Spleen (tissue), 11 donors: ENCODE measurements around the gene RANBP9. TPM values are rescaled to one million over a fixed set of nuclear protein-coding genes. Genes with fewer than 3 reads are reported as not detected.

ENCODE experiments used
- DNase-seq: peaks from one replicate; pipeline ENCODE4 v3.0.0-alpha.2; 2020
- H3K27ac ChIP-seq, 8 donors: fragments of 200-600 bp; sonication (generic) in 7 of 8; 1 replicate in 4 of 8; 2 replicates in 4 of 8; pipeline versions ENCODE4 v1.5.0 to v1.8.0; 2016 to 2021; ENCODE audit warnings: inconsistent platforms in 4 of 8, mild to moderate bottlenecking in 4 of 8, moderate library complexity in 1 of 8
- H3K27me3 ChIP-seq, 7 donors: fragments of 200-600 bp; sonication (generic) in 6 of 7; replicated peaks in 1 of 7; 1 replicate in 4 of 7; 2 replicates in 3 of 7; pipeline versions ENCODE4 v1.5.0 to v1.8.0; 2016 to 2021; ENCODE audit warnings: inconsistent platforms in 3 of 7, mild to moderate bottlenecking in 1 of 7
- H3K36me3 ChIP-seq, 6 donors: fragments of 200-600 bp; sonication (generic) in 5 of 6; 1 replicate in 4 of 6; 2 replicates in 2 of 6; pipeline versions ENCODE4 v1.5.0 to v1.8.0; 2016 to 2021; ENCODE audit warnings: inconsistent platforms in 2 of 6
- H3K4me1 ChIP-seq, 6 donors: fragments of 200-600 bp; sonication (generic) in 5 of 6; 1 replicate in 3 of 6; 2 replicates in 3 of 6; pipeline versions ENCODE4 v1.5.0 to v1.8.0; 2016 to 2021; ENCODE audit warnings: inconsistent platforms in 3 of 6
- H3K4me3 ChIP-seq, 8 donors: fragments of 200-600 bp; sonication (generic) in 7 of 8; 1 replicate in 4 of 8; 2 replicates in 4 of 8; pipeline versions ENCODE4 v1.5.0 to v1.8.0; 2016 to 2021; ENCODE audit warnings: inconsistent platforms in 4 of 8, mild to moderate bottlenecking in 4 of 8, moderate library complexity in 2 of 8
- H3K9me3 ChIP-seq, 8 donors: fragments of 200-600 bp; sonication (generic) in 7 of 8; 1 replicate in 4 of 8; 2 replicates in 4 of 8; pipeline versions ENCODE4 v1.5.0 to v1.8.0; 2016 to 2021; ENCODE audit warnings: inconsistent platforms in 4 of 8
- POLR2A ChIP-seq, 3 donors: fragments of 450-650 bp; IDR thresholded peaks; one replicate each; pipeline ENCODE4 v1.5.1; 2017; ENCODE audit warnings: antibody characterized with exemption in 3 of 3, mild to moderate bottlenecking in 1 of 3
- POLR2AphosphoS5 ChIP-seq, 3 donors: sonication (generic); formaldehyde crosslinking; IDR thresholded peaks; one replicate each; pipeline ENCODE4 v1.5.1; 2017; ENCODE audit warnings: antibody characterized with exemption in 3 of 3
- WGBS, 5 donors: extraction: QIAGEN DNeasy Blood & Tissue Kit in 3 of 5; methylation state at CpG; one replicate each; pipeline versions ENCODE4 v1.1.5 to v1.1.7; 2013 to 2018; 5-methylcytosine and 5-hydroxymethylcytosine counted together
- intact Hi-C: fragments of 100-400 bp; cut with DNase I; formaldehyde crosslinking; loops from one replicate; pipeline ENCODE4 v1.15.0; 2023; ENCODE audit warnings: low total_unique reads
- polyA plus RNA-seq, 3 donors: library from polyadenylated mRNA; stranded (reverse); fragments of 200-250 nt; gene quantifications; one replicate each; pipeline ENCODE4 v1.2.1, GENCODE V29; 2013
- total RNA-seq, 7 donors: library from RNA; depleted of rRNA in 3 of 7; stranded (reverse); fragments of >200 nt in 3 of 7; fragmentation: NEBNext Ultra II Directional in 4 of 7; extraction: Animal tissue kit (Norgen Biotek cat#: 25700) in 4 of 7; gene quantifications; one replicate each; pipeline versions ENCODE4 v1.1.0 to v1.2.1, GENCODE V29; 2016 to 2021
- TF ChIP-seq, protein P1 (sequence below), 11 experiments: fragments of 200-600 bp in 7 of 11; fragments of 450-650 bp in 4 of 11; sonication (generic) in 4 of 11; IDR thresholded peaks in 8 of 11; conservative IDR thresholded peaks in 3 of 11; 1 replicate in 7 of 11; 2 replicates in 4 of 11; pipeline versions ENCODE4 v1.4.0 to v1.8.0; 2016 to 2021; ENCODE audit warnings: antibody characterized with exemption in 11 of 11, inconsistent platforms in 4 of 11, mild to moderate bottlenecking in 1 of 11
- donor health status: healthy with polysubstance abuse.
- donor health status: DM: no; HTN: no; CAD: no; lungs with moderate emphysema.
- donor health status: DM: no; HTN: no; CAD: no.
- donor health status: Bipolar disorder and iron deficiency.
- donor health status: healthy.
- donor health status: DM: no; HTN: no; CAD: no.
- donor health status: DM: yes; HTN: yes; CAD: no.

Gene RANBP9
- total and polyA plus RNA-seq, 10 donors, result 13.4 to 41.8 (median 34.6) TPM

DNA sequence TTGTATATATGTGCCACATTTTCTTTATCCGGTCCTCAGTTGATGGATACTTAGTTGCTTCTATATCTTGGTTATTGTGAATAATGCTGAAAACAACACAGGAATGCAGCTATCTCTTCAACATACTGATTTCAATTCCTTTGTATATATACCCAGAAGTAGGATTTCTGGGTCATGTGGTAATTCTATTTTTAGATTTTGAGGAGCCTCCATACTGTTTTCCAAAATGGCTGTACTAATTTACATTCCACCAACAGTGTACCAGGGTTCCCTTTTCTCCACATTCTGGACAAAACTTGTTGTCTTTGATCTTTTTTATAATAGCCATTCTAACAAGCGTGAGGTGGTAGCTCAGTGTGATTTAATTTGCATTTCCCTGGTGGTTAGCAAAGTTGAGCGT, 135.6 kb downstream of the RANBP9 start:
- Histone ChIP-seq H3K27ac (peak overlapping the region in 4 of 8 donors; percentile 92 to 99 (median 98)), H3K36me3 (peaks cover 0 to 19% (median 0%) of the 10 kb centered on the region in 6 donors), H3K27me3 (no peaks in the 10 kb centered on the region), H3K9me3 (peaks cover 0 to 4% (median 0%) of the 10 kb centered on the region in 8 donors), H3K4me1 (peaks cover 6 to 54% (median 20%) of the 10 kb centered on the region in 6 donors), H3K4me3 (no peak overlapping the region)
- WGBS, 5 donors, result 89 to 97% (median 93%) methylated on average over 3 of the region's 3 CpGs
- intact Hi-C loops, result no loop called here
- DNase-seq, result no peak
- TF ChIP-seq, protein P1, sequence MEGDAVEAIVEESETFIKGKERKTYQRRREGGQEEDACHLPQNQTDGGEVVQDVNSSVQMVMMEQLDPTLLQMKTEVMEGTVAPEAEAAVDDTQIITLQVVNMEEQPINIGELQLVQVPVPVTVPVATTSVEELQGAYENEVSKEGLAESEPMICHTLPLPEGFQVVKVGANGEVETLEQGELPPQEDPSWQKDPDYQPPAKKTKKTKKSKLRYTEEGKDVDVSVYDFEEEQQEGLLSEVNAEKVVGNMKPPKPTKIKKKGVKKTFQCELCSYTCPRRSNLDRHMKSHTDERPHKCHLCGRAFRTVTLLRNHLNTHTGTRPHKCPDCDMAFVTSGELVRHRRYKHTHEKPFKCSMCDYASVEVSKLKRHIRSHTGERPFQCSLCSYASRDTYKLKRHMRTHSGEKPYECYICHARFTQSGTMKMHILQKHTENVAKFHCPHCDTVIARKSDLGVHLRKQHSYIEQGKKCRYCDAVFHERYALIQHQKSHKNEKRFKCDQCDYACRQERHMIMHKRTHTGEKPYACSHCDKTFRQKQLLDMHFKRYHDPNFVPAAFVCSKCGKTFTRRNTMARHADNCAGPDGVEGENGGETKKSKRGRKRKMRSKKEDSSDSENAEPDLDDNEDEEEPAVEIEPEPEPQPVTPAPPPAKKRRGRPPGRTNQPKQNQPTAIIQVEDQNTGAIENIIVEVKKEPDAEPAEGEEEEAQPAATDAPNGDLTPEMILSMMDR (IDR thresholded peaks at IDR 0.05 in 8 of 11, conservative IDR thresholded peaks at IDR 0.05 in 3 of 11), result no peak
- TF ChIP-seq POLR2A (IDR thresholded peaks at IDR 0.05) (no peak), POLR2AphosphoS5 (IDR thresholded peaks at IDR 0.05) (no peak)

DNA sequence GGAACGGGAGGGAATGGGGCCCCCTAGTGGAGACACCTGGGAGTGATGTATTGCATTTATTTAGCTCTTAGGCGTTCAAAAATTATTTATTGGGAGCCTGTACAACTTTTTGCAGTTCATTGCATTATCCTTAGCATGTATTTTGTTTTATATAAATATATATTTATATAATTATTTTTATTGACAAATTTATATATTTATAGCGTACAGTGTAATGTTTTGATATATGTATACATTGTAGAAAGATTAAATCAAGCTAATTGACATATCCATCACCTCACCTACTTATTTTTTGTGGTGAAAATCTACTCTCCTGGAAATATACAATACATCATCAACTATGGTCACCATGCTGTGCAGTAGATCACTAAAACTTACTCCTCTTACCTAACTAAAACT, 136.3 kb downstream of the RANBP9 start:
- H3K9me3 ChIP-seq, result peaks cover 0 to 4% (median 0%) of the 10 kb centered on the region in 8 donors
- peaks cover 0 to 12% (median 0%) of the 10 kb centered on the region in 6 donors for H3K36me3 ChIP-seq
- no peak for DNase-seq
- no peaks in the 10 kb centered on the region for H3K27me3 ChIP-seq
- 25 to 33% (median 31%) methylated on average over 3 of the region's 3 CpGs for WGBS, 5 donors
- H3K4me1 ChIP-seq, result peaks cover 6 to 54% (median 20%) of the 10 kb centered on the region in 6 donors
- H3K27ac ChIP-seq, result peak overlapping the region; percentile 92 to 99 (median 96)
- intact Hi-C loops, result no loop called here
- H3K4me3 ChIP-seq, result peak overlapping the region; percentile 63 to 88 (median 75)
- TF ChIP-seq POLR2A (IDR thresholded peaks at IDR 0.05), result no peak
- TF ChIP-seq, protein P1 (IDR thresholded peaks at IDR 0.05 in 8 of 11, conservative IDR thresholded peaks at IDR 0.05 in 3 of 11), result peak in 10 of 11 experiments; percentile 23 to 82 (median 75)
- TF ChIP-seq POLR2AphosphoS5 (IDR thresholded peaks at IDR 0.05), result no peak

DNA sequence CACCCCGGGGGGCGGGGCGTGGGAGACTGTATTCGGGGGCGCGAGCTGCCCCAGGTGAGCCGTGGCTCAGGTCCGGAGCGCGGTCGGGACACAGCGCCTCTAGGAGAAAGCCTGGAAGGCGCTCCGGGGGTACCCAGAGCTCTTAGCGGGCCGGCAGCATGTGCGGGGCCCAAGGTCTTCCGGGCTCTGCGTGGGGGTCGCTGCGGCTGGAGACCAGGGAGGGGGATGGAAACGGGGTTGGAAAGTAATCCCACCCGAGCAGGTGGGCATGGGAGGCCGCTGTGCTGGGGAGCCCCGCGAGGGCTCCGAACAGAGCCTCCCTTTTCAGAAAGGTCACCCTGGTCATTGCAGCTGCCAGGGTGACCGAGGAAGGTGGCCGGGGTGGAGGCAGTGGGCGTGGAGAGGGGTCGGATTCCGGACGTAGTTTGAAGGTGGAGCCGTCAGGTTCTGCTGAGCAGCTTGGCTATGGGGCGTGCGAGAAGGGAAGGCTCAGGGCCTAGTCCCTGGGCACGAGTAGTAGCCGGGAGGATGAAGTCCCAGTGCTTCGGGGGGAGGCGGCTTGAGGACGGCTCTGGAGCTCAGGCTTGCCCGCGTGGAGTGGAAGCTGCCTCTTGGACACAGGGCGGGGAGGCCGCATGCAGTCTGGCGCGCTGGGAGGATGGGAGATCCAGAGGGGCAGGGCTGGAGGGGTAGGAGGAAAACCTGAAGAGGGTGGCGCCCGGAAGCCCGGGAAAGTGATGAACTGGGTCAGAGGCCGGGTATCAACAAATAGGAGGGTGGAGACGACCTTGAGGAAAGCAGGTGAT, 136.9 kb downstream of the RANBP9 start, which contains the start of gene SIRT5:
TSS of gene SIRT5 (plus strand) at position 31 of the 806 bp plus-strand sequence. CDS start 9,510 bp downstream, outside the sequence.
- H3K9me3 ChIP-seq, result peaks cover 0 to 4% (median 0%) of the 10 kb centered on the region in 8 donors
- TF ChIP-seq POLR2AphosphoS5 (IDR thresholded peaks at IDR 0.05) (peak; percentile 93 to 96 (median 93)), POLR2A (IDR thresholded peaks at IDR 0.05) (peak; percentile 51 to 76 (median 69))
- TF ChIP-seq, protein P1 (IDR thresholded peaks at IDR 0.05 in 8 of 11, conservative IDR thresholded peaks at IDR 0.05 in 3 of 11), result peak in 1 of 11 experiments; percentile 84
- peaks cover 0 to 7% (median 0%) of the 10 kb centered on the region in 6 donors for H3K36me3 ChIP-seq
- WGBS, 5 donors, result 0 to 1% (median 0%) methylated on average over 28 to 52 of the region's 52 CpGs
- H3K4me3 ChIP-seq, result peak within 1 kb of the TSS; percentile 63 to 88 (median 75)
- intact Hi-C loops, result no loop called here
- H3K4me1 ChIP-seq, result peaks cover 6 to 48% (median 20%) of the 10 kb centered on the region in 6 donors
- H3K27me3 ChIP-seq, result no peaks in the 10 kb centered on the region
- peak within 1 kb of the TSS; percentile 92 to 99 (median 96) for H3K27ac ChIP-seq
- DNase-seq, result peak; percentile 94

DNA sequence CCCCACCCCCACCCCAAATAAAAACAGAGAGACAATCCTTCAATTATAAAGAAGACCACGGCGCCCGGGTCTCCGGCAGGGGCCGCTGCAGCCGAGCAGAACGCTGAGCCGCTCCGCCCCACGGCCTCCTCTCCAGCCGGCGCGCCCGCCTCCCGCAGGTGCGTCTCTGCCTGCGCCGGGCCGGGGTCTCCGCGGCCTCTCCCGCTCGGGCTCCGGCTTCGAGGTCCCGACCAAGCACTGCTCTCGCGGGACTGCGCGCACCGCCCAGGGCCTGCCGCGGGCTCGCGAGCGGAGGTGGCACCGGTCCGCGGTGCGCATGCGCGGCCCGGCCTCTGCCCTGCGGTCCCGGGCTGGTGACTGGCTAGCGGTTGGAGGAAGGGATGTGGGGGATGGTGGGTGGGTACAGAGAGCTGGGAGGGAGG, 137.5 kb downstream of the RANBP9 start:
- peaks cover 0 to 7% (median 0%) of the 10 kb centered on the region in 6 donors for H3K36me3 ChIP-seq
- H3K27me3 ChIP-seq, result no peaks in the 10 kb centered on the region
- TF ChIP-seq POLR2AphosphoS5 (IDR thresholded peaks at IDR 0.05) (peak in 1 of 3 donors; percentile 92), POLR2A (IDR thresholded peaks at IDR 0.05) (peak in 2 of 3 donors; percentile 20 to 53)
- TF ChIP-seq, protein P1 (IDR thresholded peaks at IDR 0.05 in 8 of 11, conservative IDR thresholded peaks at IDR 0.05 in 3 of 11), result peak in 8 of 11 experiments; percentile 17 to 69 (median 56)
- peak overlapping the region; percentile 92 to 99 (median 96) for H3K27ac ChIP-seq
- H3K4me3 ChIP-seq, result peak overlapping the region; percentile 63 to 88 (median 75)
- peak; percentile 98 for DNase-seq
- WGBS, 5 donors, result 0 to 1% (median 0%) methylated on average over 16 to 46 of the region's 46 CpGs
- peaks cover 6 to 46% (median 20%) of the 10 kb centered on the region in 6 donors for H3K4me1 ChIP-seq
- H3K9me3 ChIP-seq, result peaks cover 0 to 4% (median 0%) of the 10 kb centered on the region in 8 donors
- intact Hi-C loops, result no loop called here
